DLD1 (cell line): ENCODE measurements around the gene METTL8.
"Not testable (repeated sequence)": the region's sequence is repeated elsewhere in the genome, so short reads cannot be mapped to it uniquely, and the experiment has no call there.

Source experiments
- in situ Hi-C: cut with HindIII; loops from 2 replicates; pipeline ENCODE4 v1.10.0; 2017; ENCODE audit warnings: low sequenced_read_pairs

The METTL8 gene

GRCh38 chr2:171430516-171431410 is 3.0 kb downstream of the METTL8 start:
- in situ Hi-C loops = no loop called here

GRCh38 chr2:171422710-171423495 is 10.9 kb downstream of the METTL8 start:
- in situ Hi-C loops = not testable (repeated sequence)

- in situ Hi-C loops = no loop called here
Observed at GRCh38 chr2:171420728-171421563, 12.8 kb downstream of the METTL8 start.

GRCh38 chr2:171419333-171419732 is 14.5 kb downstream of the METTL8 start:
- in situ Hi-C loops = no loop called here

GRCh38 chr2:171416009-171416926 is 17.5 kb downstream of the METTL8 start:
- in situ Hi-C loops = no loop called here

- in situ Hi-C loops = not testable (repeated sequence)
Observed at GRCh38 chr2:171414645-171415044, 19.1 kb downstream of the METTL8 start.

GRCh38 chr2:171412571-171413175 is 21.1 kb downstream of the METTL8 start:
- in situ Hi-C loops = no loop called here

- in situ Hi-C loops = no loop called here
Observed at GRCh38 chr2:171411791-171412483, 21.9 kb downstream of the METTL8 start.

- in situ Hi-C loops = no loop called here
Observed at GRCh38 chr2:171411214-171411613, 22.6 kb downstream of the METTL8 start.

- in situ Hi-C loops = no loop called here
Observed at GRCh38 chr2:171410624-171411023, 23.2 kb downstream of the METTL8 start.

- in situ Hi-C loops = no loop called here
Observed at GRCh38 chr2:171410101-171410500, 23.7 kb downstream of the METTL8 start.

- in situ Hi-C loops = no loop called here
Observed at GRCh38 chr2:171409436-171409971, 24.3 kb downstream of the METTL8 start.

GRCh38 chr2:171407676-171408044 is 26.1 kb downstream of the METTL8 start:
- in situ Hi-C loops = no loop called here

- in situ Hi-C loops = no loop called here
Observed at GRCh38 chr2:171407030-171407675, 26.6 kb downstream of the METTL8 start.

- in situ Hi-C loops = no loop called here
Observed at GRCh38 chr2:171406044-171406443, 27.7 kb downstream of the METTL8 start.

GRCh38 chr2:171405546-171405945 is 28.2 kb downstream of the METTL8 start:
- in situ Hi-C loops = no loop called here

- in situ Hi-C loops = no loop called here
Observed at GRCh38 chr2:171404719-171405118, 29.1 kb downstream of the METTL8 start.

- in situ Hi-C loops = no loop called here
Observed at GRCh38 chr2:171404261-171404660, 29.5 kb downstream of the METTL8 start.
